HG02763 (cell line): ENCODE measurements around the gene NGEF.
"Not testable (repeated sequence)": the region's sequence is repeated elsewhere in the genome, so short reads cannot be mapped to it uniquely, and the experiment has no call there.

Experiments
- ATAC-seq: cut with Tn5 transposase; IDR thresholded peaks from one replicate; pipeline ENCODE4 v1.9.1; 2021; ENCODE audit warnings: mild to moderate bottlenecking, moderate library complexity; ENCODE audit not compliant: unreplicated experiment

The NGEF gene

GRCh38 chr2:232873909-232874641 is 139.0 kb downstream of the NGEF start:
- ATAC-seq: no peak

- ATAC-seq: no peak
These were observed 139.7 kb downstream of the NGEF start for GRCh38 chr2:232873292-232873908.

DNA sequence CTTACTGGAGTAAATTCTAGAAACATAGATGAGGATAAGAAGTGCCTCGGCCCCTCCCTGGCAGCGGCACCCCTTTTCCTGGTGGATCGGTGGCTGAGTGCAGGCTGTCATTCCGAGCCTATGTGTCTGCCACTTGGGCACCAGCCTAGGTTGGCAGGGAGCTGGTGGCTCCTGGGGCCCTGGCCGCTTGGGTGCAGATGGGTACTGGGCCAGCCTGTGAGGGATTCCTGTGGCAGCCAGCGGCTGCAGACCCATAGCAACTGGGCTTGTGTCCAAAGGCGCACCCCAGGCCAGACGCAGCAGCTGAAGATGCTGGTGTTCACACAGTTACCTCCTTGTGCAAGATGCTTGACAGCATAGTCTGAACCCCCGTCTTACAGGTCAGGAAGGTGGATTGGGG is 140.2 kb downstream of the NGEF start:
- ATAC-seq: no peak

GRCh38 chr2:232871835-232872736 is 141.0 kb downstream of the NGEF start:
- no peak for ATAC-seq

- ATAC-seq: no peak
These were observed 141.6 kb downstream of the NGEF start for GRCh38 chr2:232871418-232871834.

DNA sequence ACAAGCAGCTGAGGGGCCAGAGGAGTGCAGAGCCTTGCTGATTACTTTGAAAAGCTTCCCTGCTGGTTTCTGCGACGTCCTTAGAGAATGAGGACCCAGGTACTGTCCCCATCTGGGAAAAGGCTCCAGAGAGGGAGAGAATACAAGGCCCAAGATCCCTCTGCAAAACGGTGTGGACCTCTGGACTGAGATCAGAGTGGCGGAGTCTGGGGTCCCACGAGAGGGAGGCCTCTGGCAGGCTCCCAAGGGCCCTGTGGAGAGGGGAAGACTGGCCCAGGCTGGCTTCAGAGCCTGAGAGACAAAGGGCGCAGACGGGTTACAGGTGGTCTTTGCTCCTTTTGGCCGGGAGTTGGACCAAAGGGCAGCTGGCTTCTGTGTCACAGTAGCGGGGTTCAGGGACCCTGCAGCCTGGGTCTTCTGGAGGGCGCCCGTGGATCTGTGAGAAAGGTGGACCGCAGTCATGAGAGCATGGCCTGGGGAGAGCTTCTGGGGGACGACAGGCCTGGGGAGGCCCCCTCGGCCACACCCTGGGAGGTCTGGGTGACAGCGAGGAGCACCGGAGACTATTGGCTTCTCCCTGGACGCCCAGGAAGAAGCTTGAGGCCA is 142.2 kb downstream of the NGEF start:
- ATAC-seq: no peak

DNA sequence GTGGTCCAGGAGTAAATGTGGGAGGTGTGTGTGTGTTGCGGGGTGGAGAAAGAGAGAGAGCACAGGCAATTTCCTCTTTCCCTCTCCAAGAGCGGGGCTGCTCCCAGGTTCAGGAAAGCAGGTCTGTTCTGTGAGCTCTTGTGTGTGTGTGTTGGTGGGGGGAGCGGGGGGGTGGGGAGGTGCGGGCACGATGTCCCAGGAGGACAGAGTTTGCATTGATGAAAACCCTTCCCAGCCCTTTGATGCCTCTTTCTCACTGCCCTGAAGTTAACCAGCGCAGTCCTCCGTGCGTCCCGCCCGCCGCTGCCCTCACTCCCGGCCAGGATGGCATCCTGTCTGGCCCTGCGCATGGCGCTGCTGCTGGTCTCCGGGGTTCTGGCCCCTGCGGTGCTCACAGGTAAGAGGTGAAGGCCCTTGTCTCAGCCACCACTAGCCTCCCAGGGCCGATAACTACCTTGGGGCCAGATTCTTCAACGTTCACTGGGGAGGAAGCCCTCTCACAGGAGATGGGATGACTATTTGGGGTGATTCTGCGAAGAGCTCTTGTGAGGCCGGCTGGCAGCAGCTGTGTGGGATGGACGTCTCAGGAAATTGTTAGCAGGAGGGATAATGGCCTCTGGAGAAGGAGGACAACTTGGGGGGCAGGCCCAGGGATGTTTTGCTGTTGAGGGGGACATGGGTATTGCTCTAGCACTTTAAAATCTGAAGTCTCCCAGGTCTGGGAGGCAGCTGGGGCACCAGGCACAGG is 142.9 kb downstream of the NGEF start, which contains the start of gene SNORC:
SNORC (plus strand) TSS at position 247 of the 748 bp plus-strand sequence; CDS start at position 325, 78 bp downstream.
- ATAC-seq: no peak

DNA sequence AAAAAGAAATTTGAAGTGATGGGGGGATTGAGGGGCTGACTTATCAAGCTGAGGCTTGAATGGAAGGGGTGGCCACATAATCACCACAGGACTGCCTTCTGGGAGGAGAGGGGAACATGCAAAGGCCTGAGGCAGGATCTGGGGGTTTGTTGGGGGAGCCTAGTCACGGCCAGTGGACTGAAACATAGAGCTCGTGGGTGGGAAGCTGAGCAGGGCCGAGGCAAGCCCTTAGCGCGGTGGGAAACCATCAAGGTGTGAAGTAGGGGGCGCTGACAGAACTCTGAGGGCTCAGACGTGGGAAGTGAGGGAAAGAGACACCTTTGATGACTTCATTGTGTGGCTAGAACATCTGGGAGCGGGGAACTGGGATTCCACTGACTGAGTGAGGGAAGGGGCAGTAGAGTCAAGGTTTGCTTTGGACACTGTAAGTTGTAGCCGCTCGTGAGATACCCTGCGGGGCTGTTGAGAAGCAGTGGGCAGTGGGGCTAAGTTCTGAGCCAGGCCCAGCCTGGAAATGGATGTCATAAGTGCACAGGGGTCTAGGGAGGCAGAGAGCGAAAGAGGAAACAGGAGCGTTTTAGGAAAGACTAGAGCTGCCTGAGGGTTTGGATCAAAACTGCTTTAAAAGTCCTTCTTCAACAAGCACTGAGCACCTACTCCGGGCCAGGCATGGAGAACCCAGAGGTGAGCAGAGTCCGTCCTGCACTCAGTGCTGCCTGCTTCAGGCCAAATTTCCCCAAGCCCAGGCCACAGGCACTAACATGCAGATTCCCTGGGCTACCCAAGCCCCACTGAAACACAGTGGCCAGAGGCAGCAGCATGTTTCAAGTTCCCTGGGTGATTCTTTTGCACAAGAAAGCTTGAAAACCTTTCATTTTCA is 143.7 kb downstream of the NGEF start:
- no peak for ATAC-seq

GRCh38 chr2:232866104-232866503 is 147.0 kb downstream of the NGEF start:
- no peak for ATAC-seq

GRCh38 chr2:232865165-232865564 is 147.9 kb downstream of the NGEF start:
- no peak for ATAC-seq

GRCh38 chr2:232863996-232864395 is 149.1 kb downstream of the NGEF start:
- ATAC-seq: no peak

DNA sequence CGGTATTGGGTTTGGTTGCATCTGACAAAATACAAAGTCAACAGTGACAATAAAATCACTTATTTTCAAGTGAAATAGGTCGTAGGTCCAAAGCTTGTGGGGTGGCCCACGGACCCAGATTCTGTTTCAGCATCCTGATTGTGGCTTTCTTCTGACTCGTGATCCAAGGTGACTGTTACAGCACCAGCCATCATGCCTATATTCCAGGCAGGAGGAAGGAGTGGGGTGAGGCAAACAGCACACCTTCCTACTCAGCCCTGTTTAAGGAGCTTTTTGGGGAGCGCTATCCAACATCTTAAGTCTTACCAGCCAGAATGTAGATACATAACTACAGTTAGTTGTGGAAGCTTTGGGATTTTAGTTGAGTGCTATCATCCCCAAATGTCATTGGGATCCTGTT is 151.7 kb downstream of the NGEF start:
- ATAC-seq: no peak

- no peak for ATAC-seq
These were observed 152.3 kb downstream of the NGEF start for GRCh38 chr2:232860593-232861241.

DNA sequence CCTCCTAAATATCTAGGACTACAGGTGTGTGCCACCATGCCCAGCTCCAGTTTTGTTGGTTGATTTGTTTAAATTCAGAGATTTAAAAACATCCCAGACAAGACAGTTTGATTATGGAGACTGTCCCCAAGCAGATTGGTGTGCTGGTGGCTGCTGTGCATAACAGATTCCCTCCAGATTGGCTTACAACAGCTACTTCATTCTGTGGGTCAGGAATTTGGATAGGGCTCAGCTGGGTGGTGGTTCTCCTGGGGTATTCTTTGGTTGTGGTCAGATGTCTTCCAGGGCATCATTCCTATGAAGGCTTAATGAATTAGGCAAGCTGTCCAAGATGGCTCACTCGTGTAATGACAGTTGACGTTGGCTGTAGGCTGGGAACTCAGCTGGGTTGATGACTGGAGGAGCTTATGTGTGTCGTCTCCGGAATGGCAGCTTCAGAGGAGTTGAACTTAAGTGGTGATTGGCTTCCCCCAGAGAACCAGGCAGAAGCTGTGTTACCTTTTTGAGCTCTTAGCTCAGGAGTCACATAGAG is 153.6 kb downstream of the NGEF start:
- no peak for ATAC-seq

- no peak for ATAC-seq
These were observed 155.9 kb downstream of the NGEF start for GRCh38 chr2:232857158-232857563.

GRCh38 chr2:232854082-232854481 is 159.0 kb downstream of the NGEF start:
- no peak for ATAC-seq

GRCh38 chr2:232852676-232853075 is 160.4 kb downstream of the NGEF start:
- ATAC-seq: no peak

DNA sequence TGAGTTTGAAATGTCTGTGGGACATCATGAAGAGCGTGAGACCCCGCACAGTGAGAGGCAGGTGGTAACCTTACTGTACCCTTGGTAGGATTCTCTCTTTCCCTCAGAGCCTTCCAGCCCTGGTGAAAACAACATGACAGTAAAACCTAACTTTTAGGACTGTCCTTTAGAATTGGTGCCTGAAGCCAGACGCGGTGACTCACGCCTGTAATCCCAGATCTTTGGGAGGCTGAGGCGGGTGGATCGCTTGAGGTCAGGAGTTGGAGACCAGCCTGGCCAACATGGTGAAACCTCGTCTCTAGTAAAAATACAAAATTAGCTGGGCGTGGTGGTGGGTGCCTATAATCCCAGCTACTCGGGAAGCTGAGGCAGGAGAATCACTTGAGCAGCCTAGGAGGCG is 161.0 kb downstream of the NGEF start:
- ATAC-seq: not testable (repeated sequence)

DNA sequence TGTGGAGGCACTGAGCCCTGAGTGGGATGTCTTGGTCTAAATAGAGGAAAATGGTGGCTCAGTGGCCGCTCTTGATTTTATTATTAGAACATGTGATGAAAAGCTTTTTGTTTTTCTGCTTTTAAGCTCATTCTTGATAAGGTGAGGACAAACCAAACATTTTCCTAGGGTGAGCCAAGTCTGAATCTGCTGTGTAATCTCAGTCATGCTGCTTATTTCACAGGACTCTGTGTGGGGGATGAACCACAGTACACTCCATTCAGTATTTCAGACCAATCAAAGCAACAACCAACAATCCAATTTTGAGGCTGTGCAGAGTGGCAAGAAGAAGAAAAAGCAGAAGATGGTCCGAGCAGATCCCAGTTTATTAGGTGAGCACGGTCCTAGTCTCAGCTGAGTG is 163.0 kb downstream of the NGEF start:
- no peak for ATAC-seq
